GM21367 (cell line): ENCODE results near the gene DNASE1L2.

Experiments used
- ATAC-seq: cut with Tn5 transposase; IDR thresholded peaks from one replicate; pipeline ENCODE4 v1.9.1; 2021; ENCODE audit not compliant: unreplicated experiment

DNASE1L2 gene

DNA sequence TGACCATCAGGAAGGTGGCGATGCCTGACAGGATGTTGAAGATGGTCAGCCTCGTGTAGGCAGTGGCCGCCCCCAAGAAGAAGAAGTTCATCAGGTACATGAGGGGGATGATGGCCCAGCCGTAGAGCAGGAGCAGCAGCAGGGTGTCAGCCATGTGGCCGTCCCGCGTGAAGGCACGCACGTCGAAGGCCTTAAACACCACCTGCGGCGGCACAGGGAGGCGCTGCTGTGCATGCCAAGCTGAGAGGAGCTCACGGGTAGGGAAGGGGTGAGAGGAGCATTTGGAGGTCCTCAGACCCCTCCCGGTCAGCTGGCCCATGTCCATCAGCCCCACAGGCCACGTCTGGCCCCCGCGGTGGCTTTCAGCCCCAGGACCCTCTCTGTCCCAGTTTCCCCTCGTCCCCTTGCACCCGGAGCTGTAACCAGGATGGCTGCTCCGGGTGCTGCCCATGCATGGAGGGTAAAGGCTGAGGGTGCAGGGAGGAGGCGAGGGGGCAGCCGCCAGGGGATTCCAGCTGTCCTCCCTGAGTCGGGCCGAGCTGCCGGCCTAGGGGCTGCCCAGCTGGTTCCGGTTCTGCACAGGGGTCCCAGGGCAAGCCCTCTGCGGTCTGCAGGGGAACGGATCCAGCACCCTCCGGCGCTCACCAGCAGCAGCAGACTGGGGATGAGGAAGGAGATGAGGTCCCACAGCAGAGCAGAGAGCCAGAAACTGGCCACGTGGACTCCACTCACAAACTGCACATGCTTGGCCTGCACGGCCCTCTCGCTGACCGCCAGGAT, 48.7 kb downstream of the DNASE1L2 start:
- ATAC-seq: no peak

DNA sequence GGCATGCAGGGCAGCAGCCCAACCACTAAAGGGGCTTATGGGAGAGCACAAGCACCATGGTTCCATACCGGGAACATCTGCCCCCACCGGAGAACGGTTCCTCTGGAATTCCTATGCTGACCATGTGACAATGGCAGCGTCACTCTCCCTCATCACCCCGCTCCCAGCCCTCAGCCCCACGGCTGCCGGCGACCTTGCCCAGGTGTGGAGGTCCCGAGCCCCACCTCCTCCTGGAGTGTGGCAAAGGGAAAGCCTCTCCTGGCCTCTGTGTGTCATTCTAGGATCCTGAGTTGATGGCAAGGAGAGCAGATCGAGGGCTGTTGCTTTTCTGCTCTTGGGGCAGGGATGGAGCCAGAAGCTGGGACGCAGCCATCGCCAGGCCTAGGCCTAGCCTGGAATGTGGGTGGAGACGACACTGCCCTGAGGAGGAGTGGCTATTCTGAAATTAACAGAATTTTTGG, 49.5 kb downstream of the DNASE1L2 start:
- no peak for ATAC-seq

DNA sequence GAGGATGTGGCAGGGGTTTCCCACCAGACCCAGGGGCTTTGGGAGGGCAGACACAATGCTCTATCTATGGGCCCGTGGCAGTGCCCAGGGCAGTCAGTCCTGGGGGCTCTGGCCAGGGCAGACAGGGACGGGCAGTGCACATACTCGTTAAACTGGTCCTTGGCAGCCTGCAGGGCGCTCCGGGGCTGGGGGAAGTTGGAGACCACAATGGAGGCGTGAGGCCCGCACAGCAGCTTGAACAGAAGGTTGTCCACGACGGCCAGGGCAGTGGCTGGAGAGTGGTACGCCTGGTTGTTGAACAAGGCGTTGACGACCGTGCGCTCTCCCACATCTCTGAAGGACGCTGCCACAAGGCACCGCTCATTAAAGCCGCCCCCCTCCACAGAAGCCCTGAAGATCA, 50.3 kb downstream of the DNASE1L2 start:
- ATAC-seq: no peak

DNA sequence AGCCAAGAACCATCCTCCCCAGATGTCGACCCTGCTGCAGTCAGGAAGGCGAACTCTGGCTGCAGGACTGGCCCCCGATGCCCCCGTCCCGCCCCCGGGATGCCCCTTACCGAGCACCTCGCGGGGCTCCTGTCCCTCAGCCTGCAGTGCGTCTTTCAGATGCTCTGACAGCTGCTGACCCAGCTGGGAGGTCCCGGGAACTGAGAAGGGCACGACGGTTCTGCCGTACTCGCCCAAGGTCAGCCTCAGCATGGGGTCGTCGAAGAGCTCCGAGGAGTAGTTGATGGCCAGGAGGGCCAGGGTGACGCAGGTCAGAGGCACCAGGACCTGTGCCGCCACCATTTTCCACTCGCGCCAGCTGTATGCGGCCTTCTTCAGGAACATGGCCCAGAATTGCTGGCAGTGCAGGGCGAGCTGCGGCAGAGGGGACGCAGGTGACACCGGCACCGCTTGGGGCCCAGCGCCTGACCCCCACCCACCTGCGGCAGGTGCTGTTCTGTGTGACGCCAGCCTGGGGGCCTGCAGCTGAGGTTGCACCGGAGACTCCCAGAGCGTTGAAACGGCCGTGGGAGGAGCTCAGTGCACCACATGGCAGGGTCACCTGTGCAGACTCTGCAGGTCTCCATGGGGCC, 51.8 kb downstream of the DNASE1L2 start:
- ATAC-seq: no peak
